Activated T-cell treated with anti-CD3 and anti-CD28 coated beads, Interleukin-2, amount 50 U/mL, for 24 hours (primary cell): ENCODE measurements around the gene VARS2.
"Not testable (repeated sequence)": the region's sequence is repeated elsewhere in the genome, so short reads cannot be mapped to it uniquely, and the experiment has no call there.

Source experiments
- DNase-seq: peaks from one replicate; pipeline ENCODE4 v3.0.0-alpha.2; 2020
- H3K27ac Mint-ChIP-seq: 2 replicates; pipeline ENCODE4 v1.8.0; 2020; ENCODE audit warnings: mild to moderate bottlenecking, mixed read lengths
- H3K27me3 Mint-ChIP-seq: 2 replicates; pipeline ENCODE4 v1.8.0; 2020; ENCODE audit warnings: mixed read lengths
- H3K36me3 Mint-ChIP-seq: 2 replicates; pipeline ENCODE4 v1.8.0; 2020; ENCODE audit warnings: low read depth, mixed read lengths
- H3K4me1 Mint-ChIP-seq: 2 replicates; pipeline ENCODE4 v1.8.0; 2020; ENCODE audit warnings: low read depth, mixed read lengths
- H3K4me3 Mint-ChIP-seq: 2 replicates; pipeline ENCODE4 v1.8.0; 2020; ENCODE audit warnings: mild to moderate bottlenecking, moderate library complexity, mixed read lengths
- H3K9me3 Mint-ChIP-seq: 2 replicates; pipeline ENCODE4 v1.8.0; 2020; ENCODE audit warnings: mixed read lengths

VARS2 gene

GRCh38 chr6:30922447-30922852, 8.4 kb downstream of the VARS2 start:
- no peaks in the 10 kb centered on the region for H3K9me3 Mint-ChIP-seq
- no peak overlapping the region for H3K4me3 Mint-ChIP-seq
- H3K27me3 Mint-ChIP-seq, result no peaks in the 10 kb centered on the region
- H3K4me1 Mint-ChIP-seq, result peaks cover 5% of the 10 kb centered on the region
- no peak overlapping the region for H3K27ac Mint-ChIP-seq
- peaks cover 97% of the 10 kb centered on the region for H3K36me3 Mint-ChIP-seq
- no peak for DNase-seq

GRCh38 chr6:30924040-30924627, 10.1 kb downstream of the VARS2 start:
- not testable (repeated sequence) for H3K4me1 Mint-ChIP-seq, DNase-seq, H3K4me3 Mint-ChIP-seq, H3K9me3 Mint-ChIP-seq, H3K27me3 Mint-ChIP-seq
- H3K27ac Mint-ChIP-seq, result peak overlapping the region; percentile 13
- peaks cover 97% of the 10 kb centered on the region for H3K36me3 Mint-ChIP-seq

GRCh38 chr6:30926644-30927043, 12.6 kb downstream of the VARS2 start:
- Mint-ChIP-seq H3K27ac (no peak overlapping the region), H3K4me3 (no peak overlapping the region), H3K27me3 (no peaks in the 10 kb centered on the region), H3K9me3 (peaks cover 4% of the 10 kb centered on the region), H3K4me1 (no peaks in the 10 kb centered on the region), H3K36me3 (peaks cover 73% of the 10 kb centered on the region)
- no peak for DNase-seq

GRCh38 chr6:30927080-30927479, 13.0 kb downstream of the VARS2 start:
- DNase-seq, H3K9me3 Mint-ChIP-seq, H3K4me3 Mint-ChIP-seq, H3K27ac Mint-ChIP-seq, H3K27me3 Mint-ChIP-seq, H3K4me1 Mint-ChIP-seq: not testable (repeated sequence)
- H3K36me3 Mint-ChIP-seq, result peaks cover 69% of the 10 kb centered on the region

GRCh38 chr6:30928677-30929076, 14.6 kb downstream of the VARS2 start:
- Mint-ChIP-seq H3K4me1 (no peaks in the 10 kb centered on the region), H3K4me3 (no peak overlapping the region), H3K27me3 (no peaks in the 10 kb centered on the region), H3K27ac (no peak overlapping the region), H3K9me3 (peaks cover 4% of the 10 kb centered on the region), H3K36me3 (peaks cover 53% of the 10 kb centered on the region)
- no peak for DNase-seq

- peaks cover 4% of the 10 kb centered on the region for H3K9me3 Mint-ChIP-seq
- no peaks in the 10 kb centered on the region for H3K27me3 Mint-ChIP-seq
- H3K4me3 Mint-ChIP-seq, result no peak overlapping the region
- no peaks in the 10 kb centered on the region for H3K4me1 Mint-ChIP-seq
- peaks cover 36% of the 10 kb centered on the region for H3K36me3 Mint-ChIP-seq
- no peak for DNase-seq
- no peak overlapping the region for H3K27ac Mint-ChIP-seq
Measured at GRCh38 chr6:30930506-30930905, 16.5 kb downstream of the VARS2 start.

GRCh38 chr6:30931272-30931671, 17.2 kb downstream of the VARS2 start:
- Mint-ChIP-seq H3K4me3 (no peak overlapping the region), H3K9me3 (peaks cover 4% of the 10 kb centered on the region), H3K4me1 (no peaks in the 10 kb centered on the region), H3K27ac (no peak overlapping the region), H3K27me3 (no peaks in the 10 kb centered on the region), H3K36me3 (peaks cover 28% of the 10 kb centered on the region)
- no peak for DNase-seq

- H3K4me1 Mint-ChIP-seq, result no peaks in the 10 kb centered on the region
- no peak for DNase-seq
- H3K36me3 Mint-ChIP-seq, result peaks cover 20% of the 10 kb centered on the region
- H3K27ac Mint-ChIP-seq, result no peak within 1 kb of the TSS
- no peaks in the 10 kb centered on the region for H3K27me3 Mint-ChIP-seq
- no peak within 1 kb of the TSS for H3K4me3 Mint-ChIP-seq
- H3K9me3 Mint-ChIP-seq, result peaks cover 4% of the 10 kb centered on the region
Measured at GRCh38 chr6:30931969-30932645, 18.1 kb downstream of the VARS2 start, which contains the start of gene SFTA2. TSS of gene SFTA2 (minus strand) at chr6:30932170. CDS start at chr6:30932096, 74 bp downstream.

- Mint-ChIP-seq H3K4me3 (no peak overlapping the region), H3K36me3 (peaks cover 13% of the 10 kb centered on the region), H3K4me1 (no peaks in the 10 kb centered on the region), H3K9me3 (peaks cover 4% of the 10 kb centered on the region), H3K27me3 (no peaks in the 10 kb centered on the region), H3K27ac (no peak overlapping the region)
- no peak for DNase-seq
Measured at GRCh38 chr6:30932665-30933365, 18.8 kb downstream of the VARS2 start.

- no peaks in the 10 kb centered on the region for H3K36me3 Mint-ChIP-seq
- no peak overlapping the region for H3K27ac Mint-ChIP-seq
- H3K27me3 Mint-ChIP-seq, result peaks cover 15% of the 10 kb centered on the region
- no peak overlapping the region for H3K4me3 Mint-ChIP-seq
- no peaks in the 10 kb centered on the region for H3K9me3 Mint-ChIP-seq
- no peak for DNase-seq
- no peaks in the 10 kb centered on the region for H3K4me1 Mint-ChIP-seq
Measured at GRCh38 chr6:30935018-30935417, 21.0 kb downstream of the VARS2 start.

GRCh38 chr6:30937265-30937664, 23.2 kb downstream of the VARS2 start:
- no peaks in the 10 kb centered on the region for H3K36me3 Mint-ChIP-seq
- no peaks in the 10 kb centered on the region for H3K9me3 Mint-ChIP-seq
- H3K4me3 Mint-ChIP-seq, result no peak overlapping the region
- no peaks in the 10 kb centered on the region for H3K4me1 Mint-ChIP-seq
- H3K27ac Mint-ChIP-seq, result no peak overlapping the region
- peaks cover 36% of the 10 kb centered on the region for H3K27me3 Mint-ChIP-seq
- no peak for DNase-seq

GRCh38 chr6:30938730-30939129, 24.7 kb downstream of the VARS2 start:
- Mint-ChIP-seq H3K9me3 (no peaks in the 10 kb centered on the region), H3K4me1 (no peaks in the 10 kb centered on the region), H3K27ac (no peak overlapping the region), H3K27me3 (peaks cover 48% of the 10 kb centered on the region), H3K36me3 (no peaks in the 10 kb centered on the region), H3K4me3 (no peak overlapping the region)
- no peak for DNase-seq

GRCh38 chr6:30939473-30939872, 25.4 kb downstream of the VARS2 start:
- no peak overlapping the region for H3K27ac Mint-ChIP-seq
- H3K27me3 Mint-ChIP-seq, result peaks cover 55% of the 10 kb centered on the region
- H3K9me3 Mint-ChIP-seq, result no peaks in the 10 kb centered on the region
- no peaks in the 10 kb centered on the region for H3K4me1 Mint-ChIP-seq
- no peaks in the 10 kb centered on the region for H3K36me3 Mint-ChIP-seq
- no peak overlapping the region for H3K4me3 Mint-ChIP-seq
- DNase-seq, result no peak

- no peaks in the 10 kb centered on the region for H3K4me1 Mint-ChIP-seq
- H3K27me3 Mint-ChIP-seq, result peaks cover 62% of the 10 kb centered on the region
Measured at GRCh38 chr6:30940361-30940986, 26.4 kb downstream of the VARS2 start, which contains the start of gene MUCL3. TSS of gene MUCL3 (plus strand) at chr6:30940973. CDS start at chr6:30941000, 27 bp downstream.

More at GRCh38 chr6:30940361-30940986, 26.4 kb downstream of the VARS2 start, which contains the start of gene MUCL3:
- Mint-ChIP-seq H3K4me3 (no peak within 1 kb of the TSS), H3K9me3 (no peaks in the 10 kb centered on the region), H3K36me3 (no peaks in the 10 kb centered on the region), H3K27ac (no peak within 1 kb of the TSS)
- no peak for DNase-seq
